Uterus (tissue), 4 donors: ENCODE measurements around the gene NTRK1. TPM values are rescaled to one million over a fixed set of nuclear protein-coding genes. Genes with fewer than 3 reads are reported as not detected.

ENCODE experiments used
- DNase-seq, 2 donors: peaks; one replicate each; pipeline ENCODE4 v3.0.0-alpha.2; 2019 to 2020
- H3K27ac ChIP-seq, 2 donors: fragments of 200-600 bp; sonication (generic); 1 replicate in 1 of 2; 2 replicates in 1 of 2; pipeline ENCODE4 v1.5.1; 2016 to 2018
- H3K27me3 ChIP-seq, 2 donors: fragments of 200-600 bp; sonication (generic); one replicate each; pipeline ENCODE4 v1.5.1; 2018 to 2019; ENCODE audit warnings: control low read depth in 1 of 2
- H3K36me3 ChIP-seq, 2 donors: fragments of 200-600 bp; sonication (generic); one replicate each; pipeline ENCODE4 v1.5.1; 2019; ENCODE audit warnings: control low read depth in 1 of 2
- H3K4me1 ChIP-seq, 2 donors: fragments of 200-600 bp; sonication (generic); one replicate each; pipeline ENCODE4 v1.5.1; 2018 to 2019; ENCODE audit warnings: control low read depth in 1 of 2
- H3K4me3 ChIP-seq, 2 donors: fragments of 200-600 bp; sonication (generic); 1 replicate in 1 of 2; 2 replicates in 1 of 2; pipeline ENCODE4 v1.5.1; 2018 to 2019; ENCODE audit warnings: mild to moderate bottlenecking in 1 of 2
- H3K9me3 ChIP-seq, 2 donors: fragments of 200-600 bp; sonication (generic); one replicate each; pipeline ENCODE4 v1.5.1; 2019; ENCODE audit warnings: control low read depth in 1 of 2
- POLR2A ChIP-seq, 2 donors: fragments of 450-650 bp; IDR thresholded peaks; one replicate each; pipeline ENCODE4 v1.6.1; 2016; ENCODE audit warnings: antibody characterized with exemption in 2 of 2, mild to moderate bottlenecking in 1 of 2, moderate library complexity in 1 of 2
- intact Hi-C: fragments of 100-400 bp; cut with DNase I; formaldehyde crosslinking; loops from one replicate; pipeline ENCODE4 v1.15.1; 2023; ENCODE audit warnings: low total_unique reads
- total RNA-seq, 4 donors: library from RNA; depleted of rRNA in 3 of 4; stranded (reverse); fragments of >200 nt in 3 of 4; gene quantifications; one replicate each; pipeline versions ENCODE4 v1.1.0 to v1.2.4, GENCODE V29; 2014 to 2023
- TF ChIP-seq, protein P1 (sequence below), 4 experiments: fragments of 200-600 bp in 2 of 4; fragments of 450-650 bp in 2 of 4; sonication (generic) in 2 of 4; IDR thresholded peaks; one replicate each; pipeline ENCODE4 v1.5.1; 2016 to 2019; ENCODE audit warnings: antibody characterized with exemption in 4 of 4, mild to moderate bottlenecking in 2 of 4, moderate library complexity in 1 of 4
- donor health status: DM: yes; HTN: yes; CAD: no.

Gene NTRK1
- total RNA-seq, 4 donors from 2014 or later: 0.35 to 19.2 (median 3.6) TPM

- Histone ChIP-seq H3K27me3 (no peaks in the 10 kb centered on the region), H3K27ac (no peak overlapping the region), H3K4me3 (no peak overlapping the region), H3K36me3 (no peaks in the 10 kb centered on the region), H3K4me1 (no peaks in the 10 kb centered on the region), H3K9me3 (no peaks in the 10 kb centered on the region)
- intact Hi-C loops: no loop called here
- no peak for TF ChIP-seq POLR2A (IDR thresholded peaks at IDR 0.05)
- TF ChIP-seq, protein P1, sequence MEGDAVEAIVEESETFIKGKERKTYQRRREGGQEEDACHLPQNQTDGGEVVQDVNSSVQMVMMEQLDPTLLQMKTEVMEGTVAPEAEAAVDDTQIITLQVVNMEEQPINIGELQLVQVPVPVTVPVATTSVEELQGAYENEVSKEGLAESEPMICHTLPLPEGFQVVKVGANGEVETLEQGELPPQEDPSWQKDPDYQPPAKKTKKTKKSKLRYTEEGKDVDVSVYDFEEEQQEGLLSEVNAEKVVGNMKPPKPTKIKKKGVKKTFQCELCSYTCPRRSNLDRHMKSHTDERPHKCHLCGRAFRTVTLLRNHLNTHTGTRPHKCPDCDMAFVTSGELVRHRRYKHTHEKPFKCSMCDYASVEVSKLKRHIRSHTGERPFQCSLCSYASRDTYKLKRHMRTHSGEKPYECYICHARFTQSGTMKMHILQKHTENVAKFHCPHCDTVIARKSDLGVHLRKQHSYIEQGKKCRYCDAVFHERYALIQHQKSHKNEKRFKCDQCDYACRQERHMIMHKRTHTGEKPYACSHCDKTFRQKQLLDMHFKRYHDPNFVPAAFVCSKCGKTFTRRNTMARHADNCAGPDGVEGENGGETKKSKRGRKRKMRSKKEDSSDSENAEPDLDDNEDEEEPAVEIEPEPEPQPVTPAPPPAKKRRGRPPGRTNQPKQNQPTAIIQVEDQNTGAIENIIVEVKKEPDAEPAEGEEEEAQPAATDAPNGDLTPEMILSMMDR (IDR thresholded peaks at IDR 0.05): no peak
- no peak for DNase-seq
These were observed 8.8 kb downstream of the NTRK1 start for GRCh38 chr1:156869455-156869854.

- TF ChIP-seq POLR2A (IDR thresholded peaks at IDR 0.05): no peak
- TF ChIP-seq, protein P1 (IDR thresholded peaks at IDR 0.05): no peak
- intact Hi-C loops: no loop called here
These were observed 13.0 kb downstream of the NTRK1 start for GRCh38 chr1:156873659-156874058.

DNA sequence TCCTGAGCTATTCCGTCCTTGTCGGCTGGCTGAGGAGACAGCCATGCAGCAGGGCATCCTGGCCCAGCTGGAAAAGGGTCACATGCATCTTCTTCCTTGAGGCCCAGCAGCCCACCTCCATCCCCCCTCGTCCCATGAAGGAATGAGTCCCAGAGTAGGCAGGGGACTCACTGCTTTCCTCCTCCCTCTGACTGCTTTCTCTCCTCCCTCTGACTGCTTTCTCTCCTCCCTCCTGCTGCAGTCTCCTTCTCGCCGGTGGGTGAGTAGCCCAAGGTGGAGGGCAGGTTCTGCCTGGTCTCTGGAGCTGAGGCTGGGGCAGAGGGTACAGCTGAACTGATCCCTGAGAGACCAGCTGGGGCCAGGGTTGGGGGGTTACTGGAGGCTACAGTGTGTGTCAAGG, 13.5 kb downstream of the NTRK1 start:
- Histone ChIP-seq H3K9me3 (no peaks in the 10 kb centered on the region), H3K27me3 (no peaks in the 10 kb centered on the region), H3K4me1 (no peaks in the 10 kb centered on the region), H3K4me3 (no peak overlapping the region), H3K27ac (no peak overlapping the region), H3K36me3 (no peaks in the 10 kb centered on the region)
- intact Hi-C loops: no loop called here
- TF ChIP-seq, protein P1 (IDR thresholded peaks at IDR 0.05): no peak
- no peak for TF ChIP-seq POLR2A (IDR thresholded peaks at IDR 0.05)
- DNase-seq: no peak

More at GRCh38 chr1:156873659-156874058, 13.0 kb downstream of the NTRK1 start:
- Histone ChIP-seq H3K27me3 (no peaks in the 10 kb centered on the region), H3K9me3 (no peaks in the 10 kb centered on the region), H3K4me1 (no peaks in the 10 kb centered on the region), H3K27ac (no peak overlapping the region), H3K4me3 (no peak overlapping the region), H3K36me3 (no peaks in the 10 kb centered on the region)
- DNase-seq: no peak

DNA sequence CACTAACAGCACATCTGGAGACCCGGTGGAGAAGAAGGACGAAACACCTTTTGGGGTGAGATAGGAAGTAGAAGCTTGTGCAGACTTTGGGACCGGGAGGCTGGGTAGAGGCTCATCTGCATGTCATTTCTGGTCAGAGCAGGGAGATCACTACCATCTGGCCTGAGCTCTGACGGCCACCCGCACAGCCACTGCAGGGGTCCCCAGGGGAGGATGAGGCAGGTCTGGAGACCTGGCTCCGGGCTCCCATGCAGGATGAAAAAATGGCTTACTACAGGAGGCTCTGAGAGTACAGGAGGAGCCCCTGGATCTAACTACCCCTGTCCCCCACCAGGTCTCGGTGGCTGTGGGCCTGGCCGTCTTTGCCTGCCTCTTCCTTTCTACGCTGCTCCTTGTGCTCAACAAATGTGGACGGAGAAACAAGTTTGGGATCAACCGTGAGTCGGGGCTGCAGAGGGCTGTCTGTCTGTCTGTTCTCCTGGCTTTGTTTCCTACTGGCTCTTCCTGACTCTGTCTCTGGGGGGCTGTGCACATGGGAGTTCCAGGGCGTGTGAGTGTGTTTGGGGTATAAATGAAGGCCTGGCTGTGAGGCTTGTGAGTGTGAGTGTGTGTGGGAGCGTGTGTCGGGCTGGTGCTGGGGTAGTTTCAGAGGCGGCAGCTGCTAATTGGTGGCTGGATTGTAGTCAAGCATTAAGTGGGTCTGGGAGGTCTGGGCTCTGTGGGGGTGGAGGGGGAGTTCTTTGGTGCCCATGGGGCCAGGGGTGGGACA, 14.1 kb downstream of the NTRK1 start:
- TF ChIP-seq POLR2A (IDR thresholded peaks at IDR 0.05): no peak
- TF ChIP-seq, protein P1 (IDR thresholded peaks at IDR 0.05): no peak
- no peak overlapping the region for H3K27ac ChIP-seq
- no peak for DNase-seq
- no peaks in the 10 kb centered on the region for H3K27me3 ChIP-seq
- H3K4me1 ChIP-seq: no peaks in the 10 kb centered on the region
- no peak overlapping the region for H3K4me3 ChIP-seq
- intact Hi-C loops: no loop called here
- H3K9me3 ChIP-seq: no peaks in the 10 kb centered on the region
- no peaks in the 10 kb centered on the region for H3K36me3 ChIP-seq

DNA sequence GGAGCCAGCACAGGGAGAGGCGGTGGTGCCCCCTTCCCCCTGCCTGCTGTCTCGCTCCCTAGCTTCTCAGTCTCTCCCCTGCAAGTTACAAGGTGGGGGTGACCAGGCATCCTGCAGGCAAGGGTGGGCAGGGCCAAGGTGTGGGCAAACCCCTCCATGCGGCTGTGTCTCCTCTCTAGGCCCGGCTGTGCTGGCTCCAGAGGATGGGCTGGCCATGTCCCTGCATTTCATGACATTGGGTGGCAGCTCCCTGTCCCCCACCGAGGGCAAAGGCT, 14.6 kb downstream of the NTRK1 start:
- no peaks in the 10 kb centered on the region for H3K27me3 ChIP-seq
- H3K36me3 ChIP-seq: no peaks in the 10 kb centered on the region
- intact Hi-C loops: no loop called here
- H3K4me1 ChIP-seq: no peaks in the 10 kb centered on the region
- no peaks in the 10 kb centered on the region for H3K9me3 ChIP-seq
- H3K4me3 ChIP-seq: no peak overlapping the region
- no peak for DNase-seq
- TF ChIP-seq, protein P1 (IDR thresholded peaks at IDR 0.05): no peak
- no peak for TF ChIP-seq POLR2A (IDR thresholded peaks at IDR 0.05)
- no peak overlapping the region for H3K27ac ChIP-seq
